ENCODE data around the gene COA1.
"Not testable (repeated sequence)": the region's sequence is repeated elsewhere in the genome, so short reads cannot be mapped to it uniquely, and the experiment has no call there.

COA1 gene

DNA sequence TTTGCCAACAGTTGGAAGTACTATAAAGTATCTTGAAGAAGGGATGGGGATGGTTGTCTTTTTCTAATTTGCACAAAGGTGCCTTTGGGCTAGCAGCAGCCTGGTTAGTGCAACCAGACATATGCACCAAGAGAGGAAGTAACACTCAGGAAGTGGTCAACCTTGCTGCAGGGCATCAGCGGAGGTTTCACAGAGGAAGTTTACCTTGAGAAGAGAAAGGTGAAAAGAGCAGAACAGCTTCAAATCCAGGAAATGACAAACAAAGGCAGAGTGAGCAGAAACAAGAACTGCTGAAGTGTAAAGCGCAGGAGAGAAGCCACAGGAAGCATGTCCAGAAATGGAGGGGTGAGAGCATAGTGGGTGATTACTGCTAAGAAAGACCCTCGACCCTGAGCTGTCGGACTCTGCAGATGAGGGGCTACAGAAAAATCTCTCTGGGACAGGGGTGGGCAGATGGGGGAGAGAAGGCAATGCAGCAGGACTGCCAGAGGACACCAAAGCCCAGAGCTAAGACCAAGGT lies 79.5 kb downstream of the COA1 start:
- DNase-seq, result peak; percentile 65

GRCh38 chr7:43648473-43649406 lies 80.6 kb downstream of the COA1 start:
- DNase-seq, result peak; percentile 72

GRCh38 chr7:43647673-43648472 lies 81.5 kb downstream of the COA1 start:
- peak; percentile 67 for DNase-seq

DNA sequence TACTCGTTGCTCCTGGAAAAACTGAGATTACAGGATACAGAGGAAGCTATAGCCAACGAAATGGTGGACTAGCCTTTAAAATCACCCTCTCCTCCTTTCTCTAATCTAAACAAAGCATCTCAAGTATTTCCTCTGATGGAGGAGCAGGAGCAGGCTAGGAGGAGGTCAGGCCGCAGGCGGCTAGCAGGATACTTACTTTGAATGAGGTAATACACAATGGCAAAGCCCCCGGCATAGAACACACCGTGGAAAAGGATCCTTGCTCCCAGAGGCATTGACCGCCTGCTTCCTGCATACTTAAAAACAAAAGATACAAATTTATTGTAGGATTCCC lies 82.0 kb downstream of the COA1 start:
- DNase-seq, result no peak

DNA sequence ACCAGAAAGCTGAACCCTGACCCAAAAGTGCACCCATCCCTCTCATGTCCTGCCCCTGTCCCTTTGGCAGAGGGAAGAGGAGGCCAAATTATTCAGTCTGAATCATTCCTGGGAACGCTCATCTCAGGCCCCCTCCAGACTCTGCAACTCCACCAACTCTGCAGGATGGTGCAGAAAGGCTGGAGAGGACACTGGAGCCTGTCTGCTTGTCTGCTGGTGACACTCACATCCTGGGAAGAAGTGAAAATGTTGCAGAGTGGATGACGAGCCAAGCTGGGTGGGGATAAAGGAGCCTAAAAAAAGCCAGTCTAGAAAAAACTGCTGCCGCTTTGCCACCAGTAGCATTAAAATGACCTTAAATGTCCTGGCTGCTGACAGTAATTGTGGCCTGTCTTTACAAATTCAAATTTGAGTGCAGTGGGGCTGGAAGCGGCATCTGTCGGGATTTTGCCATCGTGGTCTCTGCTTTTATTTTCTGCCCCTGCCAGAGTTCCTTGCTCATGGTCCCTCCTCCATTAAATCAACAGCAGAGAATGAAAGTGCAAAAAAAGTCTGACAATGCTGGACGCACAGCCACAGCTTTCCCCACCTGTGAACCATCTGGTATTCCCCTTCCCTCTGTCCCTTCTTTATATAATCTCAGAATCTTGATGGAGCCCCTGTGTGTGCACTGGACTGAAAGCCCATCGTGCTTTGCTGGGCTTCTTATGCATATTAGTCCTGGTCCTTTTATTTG lies 82.6 kb downstream of the COA1 start:
- no peak for DNase-seq

DNA sequence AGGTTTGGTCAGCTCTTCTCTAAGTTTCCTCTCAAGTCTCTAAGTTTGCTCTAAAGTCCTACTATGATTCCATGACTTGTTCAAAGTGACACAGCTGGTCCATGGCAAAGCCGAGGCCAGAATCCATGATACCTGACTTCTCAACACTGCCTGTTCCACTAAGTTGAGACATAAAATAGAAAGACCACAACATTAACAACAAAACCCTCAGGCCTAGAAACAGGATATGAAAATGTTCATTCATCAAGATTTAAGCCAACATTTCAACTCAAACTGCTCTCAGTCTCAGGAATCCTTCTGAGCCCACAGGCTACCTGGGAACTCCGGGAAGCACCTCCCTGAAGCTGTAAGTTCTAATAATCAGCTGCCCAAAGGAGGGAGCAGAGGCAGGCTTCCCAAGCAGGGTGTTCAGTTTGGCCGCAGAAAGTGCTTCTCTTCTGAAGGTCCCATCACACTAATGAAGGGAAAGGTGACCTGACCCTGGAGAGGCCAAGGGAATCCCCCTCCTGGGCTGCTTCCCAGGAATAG lies 83.6 kb downstream of the COA1 start:
- DNase-seq, result no peak

DNA sequence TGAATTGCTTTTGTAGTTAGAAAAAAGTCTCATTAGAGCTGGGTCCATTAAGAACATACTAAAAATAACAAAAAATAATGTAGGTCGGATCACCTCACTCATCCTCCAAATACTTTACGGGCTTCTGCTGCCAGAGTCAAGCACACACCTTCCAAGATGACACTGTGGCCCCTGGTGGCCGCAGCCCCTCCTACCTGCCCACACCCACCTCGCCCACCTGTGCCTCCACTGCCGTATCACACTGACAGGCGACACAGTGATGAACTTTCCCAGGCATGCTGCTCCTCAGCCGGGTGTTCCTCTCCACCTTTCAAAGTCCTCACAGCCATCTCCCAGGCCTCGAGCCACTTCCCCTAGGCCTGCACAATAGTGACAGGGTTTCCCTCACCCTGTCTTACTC lies 85.5 kb downstream of the COA1 start:
- no peak for DNase-seq

DNA sequence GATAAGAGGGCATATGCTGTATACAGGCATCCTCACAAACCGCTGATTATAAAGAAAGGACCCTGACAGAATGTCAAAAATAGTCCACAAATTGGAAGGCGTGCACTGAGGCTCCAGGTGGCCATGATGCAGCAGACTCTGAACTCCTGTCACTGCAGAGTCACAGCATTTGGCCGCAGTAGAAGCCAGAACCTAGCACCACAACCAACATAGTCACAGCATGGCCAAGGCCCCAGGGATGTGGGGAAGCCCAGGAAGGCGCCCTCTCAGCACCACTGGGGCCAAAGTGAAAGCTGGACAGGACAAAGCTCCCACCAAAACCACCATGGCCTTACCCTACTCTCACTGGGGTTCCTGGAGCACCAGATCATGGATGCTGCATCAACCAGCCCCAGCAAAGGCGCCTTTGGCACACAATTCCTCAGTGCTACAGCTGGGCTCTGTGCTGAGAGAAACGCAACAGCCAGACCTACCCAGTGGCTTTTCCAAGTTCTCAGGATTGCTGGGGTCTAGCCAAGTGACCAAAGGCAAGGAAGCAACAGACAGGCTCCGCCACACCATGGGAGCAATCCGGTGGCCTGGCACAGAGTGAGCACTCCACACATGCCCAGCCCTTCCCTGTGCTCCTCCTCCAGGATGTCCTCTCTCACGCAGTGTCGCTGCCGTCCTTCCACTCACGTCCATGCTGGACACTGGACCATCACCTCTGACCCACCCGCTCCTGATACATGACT lies 86.3 kb downstream of the COA1 start:
- DNase-seq, result no peak

DNA sequence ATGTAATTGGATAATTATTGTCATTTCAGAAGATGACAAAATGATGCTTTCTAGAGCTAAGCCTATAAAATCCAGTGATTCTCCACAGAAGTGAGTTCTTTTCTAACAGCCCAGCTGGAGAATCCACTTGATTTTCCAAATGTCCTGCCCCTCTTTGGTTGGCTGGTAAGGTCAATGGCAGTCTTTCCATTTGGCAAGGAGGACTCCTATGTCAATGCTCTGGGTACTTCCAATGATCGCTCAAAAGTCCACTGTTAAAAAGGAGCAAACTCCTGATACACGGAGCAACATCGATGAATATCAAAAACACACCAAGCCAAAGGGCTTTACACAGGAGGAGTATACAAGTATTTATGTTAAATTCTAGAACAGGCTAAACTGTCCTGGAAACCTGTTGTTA lies 88.6 kb downstream of the COA1 start:
- DNase-seq, result no peak

GRCh38 chr7:43639858-43640491 lies 89.3 kb downstream of the COA1 start:
- DNase-seq, result no peak

- DNase-seq, result no peak
Observed at GRCh38 chr7:43637114-43637806, 92.1 kb downstream of the COA1 start.

DNA sequence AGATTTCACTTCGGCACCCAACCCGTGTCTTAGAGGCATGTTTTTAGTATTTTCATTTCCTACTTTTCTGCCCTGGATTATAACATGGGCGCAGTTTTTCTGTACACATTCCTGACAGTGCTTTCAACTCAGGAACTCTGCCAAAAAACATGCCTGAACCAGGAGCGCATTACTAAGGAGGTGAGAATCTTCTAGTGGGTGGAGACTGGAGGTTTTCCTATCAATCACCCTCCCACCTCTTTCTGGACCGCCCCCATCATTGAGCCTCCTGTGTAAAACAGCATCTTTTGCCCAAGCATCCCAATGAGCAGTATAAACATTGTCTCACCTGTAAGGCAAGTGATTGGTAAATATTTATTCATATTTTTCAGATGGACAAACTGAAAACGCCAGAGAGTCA lies 93.2 kb downstream of the COA1 start:
- DNase-seq, result no peak

- DNase-seq, result no peak
Observed at GRCh38 chr7:43634384-43634783, 94.9 kb downstream of the COA1 start.

- no peak for DNase-seq
Observed at GRCh38 chr7:43632746-43633145, 96.6 kb downstream of the COA1 start.

- DNase-seq, result no peak
Observed at GRCh38 chr7:43631559-43631958, 97.8 kb downstream of the COA1 start.

- DNase-seq, result no peak
Observed at GRCh38 chr7:43630482-43630881, 98.8 kb downstream of the COA1 start.

DNA sequence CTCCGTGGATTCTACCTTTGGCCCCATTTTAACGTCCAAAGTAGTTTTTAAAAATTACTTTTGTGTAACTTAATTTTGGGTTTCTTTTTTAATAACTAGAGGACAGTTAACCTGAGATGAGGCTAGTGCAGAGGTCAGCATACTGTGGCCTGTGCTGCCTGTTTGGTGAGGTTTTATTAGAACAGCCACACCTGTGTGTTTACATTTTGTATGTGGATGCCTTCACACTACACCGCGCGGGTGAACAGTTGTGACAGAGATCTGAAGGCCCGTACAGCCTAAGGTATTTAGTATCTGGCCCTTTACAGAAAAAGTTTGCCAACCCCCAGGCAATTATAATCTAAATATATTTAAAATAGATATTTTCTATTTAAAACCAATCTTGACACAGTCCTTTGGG lies 99.5 kb downstream of the COA1 start:
- DNase-seq, result no peak

- DNase-seq, result no peak
Observed at GRCh38 chr7:43628431-43628830, 100.9 kb downstream of the COA1 start.

GRCh38 chr7:43627798-43628197 lies 101.5 kb downstream of the COA1 start:
- not testable (repeated sequence) for DNase-seq

DNA sequence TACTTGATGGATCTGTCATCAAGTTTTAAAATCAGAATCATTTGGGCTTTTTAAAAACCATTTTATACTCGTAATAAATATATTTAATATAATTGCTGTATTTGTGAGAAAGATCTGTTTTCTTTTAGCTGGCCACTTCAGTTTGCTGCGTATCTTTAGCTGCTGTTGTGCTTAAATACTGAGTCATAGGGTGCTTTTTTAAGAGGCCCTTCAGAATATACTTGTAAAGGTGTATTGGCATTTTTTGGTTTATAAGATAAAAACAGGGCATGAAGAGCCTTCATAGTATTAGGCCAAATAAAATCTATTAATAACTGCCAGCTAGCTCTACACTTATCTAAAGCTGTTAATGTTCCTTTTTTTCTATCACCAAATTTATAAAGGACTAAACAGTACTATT lies 102.6 kb downstream of the COA1 start:
- no peak for DNase-seq

DNA sequence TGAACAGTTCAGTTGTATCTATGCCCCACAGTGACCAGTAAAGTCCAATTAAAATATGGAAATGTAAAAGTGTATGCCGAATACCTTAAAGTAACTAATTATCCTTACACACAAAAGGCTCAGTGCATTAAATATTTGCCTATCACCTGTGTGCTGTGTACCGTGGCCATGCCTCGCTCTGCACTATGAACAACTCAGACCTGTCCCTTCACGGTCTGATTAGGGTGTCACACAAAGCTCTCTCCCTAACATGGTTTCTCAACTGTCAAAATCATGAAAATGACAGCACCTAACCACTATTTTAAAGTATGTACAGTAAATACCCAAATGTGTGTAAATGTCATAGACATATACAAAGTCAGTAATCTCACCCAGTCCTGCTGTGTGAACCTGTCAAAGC lies 103.3 kb downstream of the COA1 start:
- no peak for DNase-seq

All from stimulated activated CD8-positive, alpha-beta memory T cell treated with anti-CD3 and anti-CD28 coated beads, Interleukin-4, amount 100 ng/mL, for 48 hours (primary cell).